KOPT-K1 (cell line): ENCODE data around the gene REG4.
"Not testable (repeated sequence)": the region's sequence is repeated elsewhere in the genome, so short reads cannot be mapped to it uniquely, and the experiment has no call there.

Experiments used
- H3K27ac ChIP-seq: fragments of 200-600 bp; sonication (generic); 2 replicates; pipeline ENCODE4 v1.5.1; 2016; ENCODE audit warnings: antibody characterized with exemption, mild to moderate bottlenecking, low read depth, low read length; ENCODE audit not compliant: poor library complexity, severe bottlenecking
- H3K36me3 ChIP-seq: fragments of 200-600 bp; sonication (generic); 2 replicates; pipeline ENCODE4 v1.5.1; 2017; ENCODE audit warnings: antibody characterized with exemption, mild to moderate bottlenecking, low read length, moderate library complexity; ENCODE audit not compliant: insufficient read depth
- H3K9me3 ChIP-seq: fragments of 200-600 bp; sonication (generic); 2 replicates; pipeline ENCODE4 v1.5.1; 2017; ENCODE audit warnings: antibody characterized with exemption, low read length, mild to moderate bottlenecking; ENCODE audit not compliant: insufficient read depth, poor library complexity, severe bottlenecking

Gene REG4

GRCh38 chr1:119795261-119796200 is 15.7 kb downstream of the REG4 start:
- no peak overlapping the region for H3K27ac ChIP-seq
- H3K36me3 ChIP-seq: no peaks in the 10 kb centered on the region
- H3K9me3 ChIP-seq: no peaks in the 10 kb centered on the region

GRCh38 chr1:119794876-119795240 is 16.4 kb downstream of the REG4 start:
- Histone ChIP-seq H3K9me3 (no peaks in the 10 kb centered on the region), H3K36me3 (no peaks in the 10 kb centered on the region), H3K27ac (no peak overlapping the region)

- no peak overlapping the region for H3K27ac ChIP-seq
- H3K9me3 ChIP-seq: no peaks in the 10 kb centered on the region
- no peaks in the 10 kb centered on the region for H3K36me3 ChIP-seq
These were observed 16.9 kb downstream of the REG4 start for GRCh38 chr1:119794230-119794875.

- H3K36me3 ChIP-seq: no peaks in the 10 kb centered on the region
- H3K27ac ChIP-seq: no peak overlapping the region
- no peaks in the 10 kb centered on the region for H3K9me3 ChIP-seq
These were observed 19.9 kb downstream of the REG4 start for GRCh38 chr1:119791377-119791776.

- H3K36me3 ChIP-seq: no peaks in the 10 kb centered on the region
- H3K9me3 ChIP-seq: no peaks in the 10 kb centered on the region
- no peak overlapping the region for H3K27ac ChIP-seq
These were observed 20.6 kb downstream of the REG4 start for GRCh38 chr1:119790451-119791198.

GRCh38 chr1:119787776-119788175 is 23.5 kb downstream of the REG4 start:
- no peak overlapping the region for H3K27ac ChIP-seq

GRCh38 chr1:119786473-119787050 is 24.7 kb downstream of the REG4 start:
- not testable (repeated sequence) for H3K9me3 ChIP-seq, H3K27ac ChIP-seq, H3K36me3 ChIP-seq

More at GRCh38 chr1:119787776-119788175, 23.5 kb downstream of the REG4 start:
- no peaks in the 10 kb centered on the region for H3K36me3 ChIP-seq
- no peaks in the 10 kb centered on the region for H3K9me3 ChIP-seq

GRCh38 chr1:119786046-119786445 is 25.2 kb downstream of the REG4 start:
- H3K9me3 ChIP-seq, H3K27ac ChIP-seq, H3K36me3 ChIP-seq: not testable (repeated sequence)

GRCh38 chr1:119784191-119784781 is 27.0 kb downstream of the REG4 start:
- Histone ChIP-seq H3K27ac (no peak overlapping the region), H3K36me3 (no peaks in the 10 kb centered on the region), H3K9me3 (no peaks in the 10 kb centered on the region)

- Histone ChIP-seq H3K36me3 (no peaks in the 10 kb centered on the region), H3K27ac (no peak overlapping the region), H3K9me3 (no peaks in the 10 kb centered on the region)
These were observed 27.7 kb downstream of the REG4 start for GRCh38 chr1:119783354-119784185.

- Histone ChIP-seq H3K9me3 (no peaks in the 10 kb centered on the region), H3K27ac (no peak overlapping the region), H3K36me3 (no peaks in the 10 kb centered on the region)
These were observed 28.5 kb downstream of the REG4 start for GRCh38 chr1:119782631-119783325.

GRCh38 chr1:119781434-119782210 is 29.6 kb downstream of the REG4 start:
- Histone ChIP-seq H3K27ac (no peak overlapping the region), H3K9me3 (no peaks in the 10 kb centered on the region), H3K36me3 (no peaks in the 10 kb centered on the region)

GRCh38 chr1:119779869-119780356 is 31.3 kb downstream of the REG4 start:
- no peak overlapping the region for H3K27ac ChIP-seq
- no peaks in the 10 kb centered on the region for H3K36me3 ChIP-seq

More at GRCh38 chr1:119779869-119780356, 31.3 kb downstream of the REG4 start:
- H3K9me3 ChIP-seq: no peaks in the 10 kb centered on the region
